ENCODE results near the gene BSN.

BSN gene

GRCh38 chr3:49563040-49563578, 8.8 kb downstream of the BSN start:
- Histone ChIP-seq H3K4me1 (ENCODE audit: low read length) (no peaks in the 10 kb centered on the region), H3K4me2 (ENCODE audit: low read length) (no peak overlapping the region), H3K4me3 (ENCODE audit: low read length) (no peak overlapping the region), H3K9me3 (ENCODE audit: insufficient read depth, low read length) (no peaks in the 10 kb centered on the region), H3K27ac (ENCODE audit: low read length) (no peak overlapping the region), H3K27me3 (ENCODE audit: low read depth, low read length) (peaks cover 17% of the 10 kb centered on the region), H3K36me3 (replicated peaks; ENCODE audit: low read depth, low read length) (no peaks in the 10 kb centered on the region), H4K20me1 (ENCODE audit: insufficient read depth, low read length) (no peaks in the 10 kb centered on the region), H3K79me2 (ENCODE audit: low read length) (no peaks in the 10 kb centered on the region), H3K9ac (ENCODE audit: low read length) (no peak overlapping the region), H2AFZ (ENCODE audit: low read depth, low read length) (no peak overlapping the region)
- TF ChIP-seq EZH2phosphoT487 (IDR thresholded peaks at IDR 0.05; ENCODE audit: low read depth) = no peak
- TF ChIP-seq CTCF (IDR thresholded peaks at IDR 0.05; ENCODE audit: low read depth, low read length) = no peak

GRCh38 chr3:49563766-49564165, 9.5 kb downstream of the BSN start:
- no peak overlapping the region for H3K4me3 ChIP-seq (ENCODE audit: low read length)
- no peak overlapping the region for H2AFZ ChIP-seq (ENCODE audit: low read depth, low read length)
- TF ChIP-seq CTCF (IDR thresholded peaks at IDR 0.05; ENCODE audit: low read depth, low read length) (no peak), EZH2phosphoT487 (IDR thresholded peaks at IDR 0.05; ENCODE audit: low read depth) (no peak)
- H3K4me1 ChIP-seq (ENCODE audit: low read length) = no peaks in the 10 kb centered on the region
- H3K9me3 ChIP-seq (ENCODE audit: insufficient read depth, low read length) = no peaks in the 10 kb centered on the region
- H3K9ac ChIP-seq (ENCODE audit: low read length) = no peak overlapping the region
- no peak overlapping the region for H3K4me2 ChIP-seq (ENCODE audit: low read length)
- H4K20me1 ChIP-seq (ENCODE audit: insufficient read depth, low read length) = no peaks in the 10 kb centered on the region
- no peak overlapping the region for H3K27ac ChIP-seq (ENCODE audit: low read length)
- H3K36me3 ChIP-seq (replicated peaks; ENCODE audit: low read depth, low read length) = no peaks in the 10 kb centered on the region
- peaks cover 11% of the 10 kb centered on the region for H3K27me3 ChIP-seq (ENCODE audit: low read depth, low read length)
- H3K79me2 ChIP-seq (ENCODE audit: low read length) = no peaks in the 10 kb centered on the region

GRCh38 chr3:49566312-49566711, 12.0 kb downstream of the BSN start:
- H3K36me3 ChIP-seq (replicated peaks; ENCODE audit: low read depth, low read length) = no peaks in the 10 kb centered on the region
- no peaks in the 10 kb centered on the region for H3K27me3 ChIP-seq (ENCODE audit: low read depth, low read length)
- no peaks in the 10 kb centered on the region for H3K9me3 ChIP-seq (ENCODE audit: insufficient read depth, low read length)
- H2AFZ ChIP-seq (ENCODE audit: low read depth, low read length) = no peak overlapping the region
- no peak overlapping the region for H3K27ac ChIP-seq (ENCODE audit: low read length)
- no peaks in the 10 kb centered on the region for H3K79me2 ChIP-seq (ENCODE audit: low read length)
- H3K4me1 ChIP-seq (ENCODE audit: low read length) = no peaks in the 10 kb centered on the region
- H3K4me3 ChIP-seq (ENCODE audit: low read length) = no peak overlapping the region
- no peak overlapping the region for H3K4me2 ChIP-seq (ENCODE audit: low read length)
- H3K9ac ChIP-seq (ENCODE audit: low read length) = no peak overlapping the region
- TF ChIP-seq EZH2phosphoT487 (IDR thresholded peaks at IDR 0.05; ENCODE audit: low read depth) (no peak), CTCF (IDR thresholded peaks at IDR 0.05; ENCODE audit: low read depth, low read length) (peak; percentile 35)
- no peaks in the 10 kb centered on the region for H4K20me1 ChIP-seq (ENCODE audit: insufficient read depth, low read length)

- no peaks in the 10 kb centered on the region for H3K9me3 ChIP-seq (ENCODE audit: insufficient read depth, low read length)
- H3K4me2 ChIP-seq (ENCODE audit: low read length) = no peak overlapping the region
- no peaks in the 10 kb centered on the region for H3K27me3 ChIP-seq (ENCODE audit: low read depth, low read length)
- H3K4me3 ChIP-seq (ENCODE audit: low read length) = no peak overlapping the region
- H3K27ac ChIP-seq (ENCODE audit: low read length) = no peak overlapping the region
- no peaks in the 10 kb centered on the region for H3K79me2 ChIP-seq (ENCODE audit: low read length)
- H2AFZ ChIP-seq (ENCODE audit: low read depth, low read length) = no peak overlapping the region
- TF ChIP-seq CTCF (IDR thresholded peaks at IDR 0.05; ENCODE audit: low read depth, low read length) = no peak
- TF ChIP-seq EZH2phosphoT487 (IDR thresholded peaks at IDR 0.05; ENCODE audit: low read depth) = no peak
- no peaks in the 10 kb centered on the region for H3K36me3 ChIP-seq (replicated peaks; ENCODE audit: low read depth, low read length)
- no peaks in the 10 kb centered on the region for H4K20me1 ChIP-seq (ENCODE audit: insufficient read depth, low read length)
- H3K4me1 ChIP-seq (ENCODE audit: low read length) = no peaks in the 10 kb centered on the region
- no peak overlapping the region for H3K9ac ChIP-seq (ENCODE audit: low read length)
These were observed 13.1 kb downstream of the BSN start for GRCh38 chr3:49567406-49567805.

All from OCI-LY3 (cell line).